GM12875 (cell line): ENCODE data around the gene TM4SF18.

Source experiments
- H3K4me3 ChIP-seq: one replicate; pipeline ENCODE4 v1.5.1; 2011; ENCODE audit warnings: low read depth, low read length, control low read depth
- TF ChIP-seq, protein P1 (sequence below): IDR thresholded peaks from 2 replicates; pipeline ENCODE4 v1.5.1; 2011; ENCODE audit warnings: low read depth, mild to moderate bottlenecking, control low read depth, inconsistent platforms, low read length, moderate library complexity, borderline replicate concordance; ENCODE audit not compliant: insufficient read depth

Gene TM4SF18

DNA sequence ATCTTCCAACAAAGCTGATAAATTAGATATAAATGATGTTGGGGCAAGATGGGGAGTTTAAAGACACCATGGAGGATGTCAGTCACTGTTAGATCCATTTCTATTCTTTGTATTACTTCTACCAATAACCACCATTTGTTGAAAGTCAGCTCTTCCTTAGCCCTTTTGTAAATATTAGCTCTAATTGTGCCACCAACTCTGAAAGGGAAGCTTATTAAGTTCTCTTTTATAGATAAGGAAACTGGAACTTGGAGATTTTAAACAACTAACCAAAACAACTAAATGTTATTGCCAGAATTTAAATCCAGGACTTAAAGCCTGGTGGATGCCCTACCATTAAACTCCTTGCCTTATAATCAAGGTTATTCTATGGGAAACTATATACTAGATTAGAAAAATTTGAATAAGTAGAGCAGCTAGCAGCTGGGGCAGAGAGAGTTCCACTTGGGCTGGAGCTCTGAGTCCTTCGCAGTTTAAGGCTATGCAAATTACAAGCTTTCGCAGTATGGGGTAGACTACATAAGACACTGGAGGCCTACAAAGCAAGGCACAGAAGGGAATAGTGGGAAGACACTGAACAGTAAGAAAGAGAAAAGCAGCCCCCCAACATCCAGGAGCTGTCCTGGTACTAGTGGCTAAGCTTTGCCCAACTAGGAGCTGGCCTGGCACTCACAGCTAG lies 52.6 kb downstream of the TM4SF18 start:
- TF ChIP-seq, protein P1, sequence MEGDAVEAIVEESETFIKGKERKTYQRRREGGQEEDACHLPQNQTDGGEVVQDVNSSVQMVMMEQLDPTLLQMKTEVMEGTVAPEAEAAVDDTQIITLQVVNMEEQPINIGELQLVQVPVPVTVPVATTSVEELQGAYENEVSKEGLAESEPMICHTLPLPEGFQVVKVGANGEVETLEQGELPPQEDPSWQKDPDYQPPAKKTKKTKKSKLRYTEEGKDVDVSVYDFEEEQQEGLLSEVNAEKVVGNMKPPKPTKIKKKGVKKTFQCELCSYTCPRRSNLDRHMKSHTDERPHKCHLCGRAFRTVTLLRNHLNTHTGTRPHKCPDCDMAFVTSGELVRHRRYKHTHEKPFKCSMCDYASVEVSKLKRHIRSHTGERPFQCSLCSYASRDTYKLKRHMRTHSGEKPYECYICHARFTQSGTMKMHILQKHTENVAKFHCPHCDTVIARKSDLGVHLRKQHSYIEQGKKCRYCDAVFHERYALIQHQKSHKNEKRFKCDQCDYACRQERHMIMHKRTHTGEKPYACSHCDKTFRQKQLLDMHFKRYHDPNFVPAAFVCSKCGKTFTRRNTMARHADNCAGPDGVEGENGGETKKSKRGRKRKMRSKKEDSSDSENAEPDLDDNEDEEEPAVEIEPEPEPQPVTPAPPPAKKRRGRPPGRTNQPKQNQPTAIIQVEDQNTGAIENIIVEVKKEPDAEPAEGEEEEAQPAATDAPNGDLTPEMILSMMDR: no peak
- H3K4me3 ChIP-seq: no peak overlapping the region

DNA sequence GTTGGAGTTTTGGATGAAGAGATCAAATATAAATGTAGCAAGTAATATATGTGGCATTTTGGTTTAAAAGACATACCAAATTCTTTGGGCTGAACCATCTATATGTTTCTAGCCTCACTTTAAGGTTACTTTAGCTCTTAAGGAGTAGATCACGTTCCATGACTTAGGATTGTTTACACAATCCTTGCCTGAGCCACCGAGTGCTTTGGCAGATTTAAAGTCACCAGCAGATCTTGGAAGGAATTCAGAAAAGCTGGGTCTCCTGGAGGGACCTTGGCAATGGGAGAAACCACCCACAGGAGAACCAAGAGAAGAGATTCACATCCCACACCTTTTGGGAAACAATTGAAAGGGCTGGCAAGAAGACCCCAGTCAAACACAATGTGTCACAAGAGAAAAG lies 54.5 kb downstream of the TM4SF18 start:
- TF ChIP-seq, protein P1: no peak

DNA sequence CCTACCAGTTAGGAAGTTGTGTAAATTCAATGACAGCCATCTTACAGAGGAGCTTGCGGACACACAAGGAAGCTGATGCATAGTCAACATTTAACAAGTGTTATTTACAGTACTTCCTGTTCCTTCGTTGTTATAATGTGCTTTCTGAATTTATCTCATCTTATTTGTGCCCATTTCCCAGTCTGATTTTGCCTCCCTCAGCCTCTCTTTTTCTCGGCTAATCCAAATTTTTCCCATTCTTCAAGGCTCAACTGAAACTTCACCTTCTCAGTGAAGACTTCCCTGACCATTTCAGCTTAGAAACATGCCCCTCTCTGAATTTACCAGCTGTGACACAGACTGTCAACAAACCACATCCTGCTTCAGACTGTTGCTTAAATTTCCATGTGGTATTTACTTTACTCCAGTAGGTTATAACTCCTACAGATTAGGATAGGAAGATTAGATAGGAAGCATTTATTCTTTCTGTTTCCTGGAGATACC lies 56.1 kb downstream of the TM4SF18 start:
- TF ChIP-seq, protein P1: no peak
- H3K4me3 ChIP-seq: no peak overlapping the region

More for the DNA sequence above, 54.5 kb downstream of the TM4SF18 start:
- no peak overlapping the region for H3K4me3 ChIP-seq

DNA sequence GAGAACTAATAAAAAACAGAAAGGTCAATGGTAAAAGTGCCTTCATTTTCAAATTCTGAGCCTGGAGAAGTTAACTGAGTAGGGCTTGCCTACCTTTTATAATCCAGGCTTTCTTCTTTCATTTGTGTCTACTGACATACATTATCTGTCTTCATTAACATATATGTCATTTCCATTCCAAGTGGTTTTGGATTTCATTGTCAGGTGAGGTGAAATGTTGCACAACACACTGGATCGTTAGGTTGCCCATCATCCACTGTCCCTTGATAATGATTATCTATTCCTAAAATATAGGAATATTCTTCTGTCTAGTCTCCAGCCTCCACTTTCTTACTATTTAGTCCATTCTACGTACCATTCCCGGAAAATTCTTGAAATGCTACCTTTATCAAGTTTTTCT lies 56.8 kb downstream of the TM4SF18 start:
- TF ChIP-seq, protein P1: no peak
- no peak overlapping the region for H3K4me3 ChIP-seq

DNA sequence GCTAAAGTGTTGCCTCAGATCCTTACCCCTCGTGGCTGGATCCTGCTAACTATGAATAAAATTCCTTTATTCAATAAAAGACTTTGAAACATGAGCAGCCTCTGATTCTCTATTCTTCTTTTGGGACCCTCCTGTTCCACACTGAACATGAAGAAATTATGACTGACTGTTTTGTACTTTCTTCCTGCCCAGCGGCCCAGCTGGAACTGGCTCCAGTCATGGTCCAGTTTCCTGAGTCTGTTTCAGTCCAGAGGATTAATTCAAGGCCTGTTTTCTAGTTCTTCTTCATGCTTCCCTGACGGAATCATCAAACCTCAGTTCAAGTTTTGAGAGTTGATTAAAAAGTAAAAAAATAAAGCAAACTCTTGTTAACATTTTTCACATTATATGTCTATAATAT lies 59.2 kb downstream of the TM4SF18 start:
- TF ChIP-seq, protein P1: no peak
- H3K4me3 ChIP-seq: no peak overlapping the region

DNA sequence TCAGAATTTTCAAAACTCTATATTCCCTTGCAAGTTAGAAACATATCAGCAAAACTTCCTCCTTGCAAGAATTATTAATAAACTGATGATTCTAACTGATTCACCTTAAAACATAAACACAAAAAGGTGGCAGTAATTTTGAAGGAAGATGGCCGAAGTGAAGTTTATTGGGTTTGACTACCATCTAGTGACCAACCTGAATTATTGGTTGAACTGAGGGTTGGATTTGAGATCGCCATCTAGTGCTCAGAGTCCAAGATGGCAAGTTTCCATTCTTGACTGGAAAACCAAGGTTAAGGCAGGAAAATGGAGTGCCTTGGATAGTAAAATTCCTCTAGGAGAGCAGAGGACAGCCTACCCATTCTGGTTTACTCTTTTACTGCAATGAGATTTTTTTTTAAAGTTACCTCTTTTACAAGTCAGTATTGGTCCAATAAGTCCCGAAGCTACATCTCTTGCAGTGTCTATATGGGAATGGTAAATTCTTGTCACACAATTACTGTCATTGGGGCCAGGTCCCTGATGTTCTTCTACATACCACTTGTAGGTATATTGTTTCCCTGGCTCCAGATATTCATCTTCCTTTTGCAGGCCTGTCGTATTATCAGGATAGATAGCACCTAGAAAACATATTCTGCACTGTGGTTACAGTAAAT lies 60.2 kb downstream of the TM4SF18 start:
- TF ChIP-seq, protein P1: peak; percentile 80
- H3K4me3 ChIP-seq: no peak overlapping the region

DNA sequence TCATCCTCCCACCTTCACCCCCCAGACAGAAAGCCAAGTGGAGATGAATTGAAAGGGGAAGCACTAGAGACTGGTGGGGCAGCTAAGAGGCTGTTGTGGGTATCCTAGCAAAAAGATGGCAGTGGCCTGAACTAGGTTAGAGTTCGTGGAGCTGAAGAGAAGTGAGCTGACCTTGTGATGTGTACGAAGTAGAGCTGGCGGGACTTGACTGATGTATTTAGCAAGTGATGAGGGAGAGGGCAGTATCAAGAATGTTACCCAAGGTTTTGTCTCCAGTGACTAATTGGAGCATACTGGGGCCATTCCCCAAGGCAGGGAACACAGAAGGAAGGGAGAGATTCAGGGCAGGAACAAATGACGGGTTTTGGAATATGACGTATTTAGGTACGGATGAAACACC lies 61.8 kb downstream of the TM4SF18 start:
- TF ChIP-seq, protein P1: no peak
- no peak overlapping the region for H3K4me3 ChIP-seq
